T-helper 22 cell (primary cell): ENCODE results near the gene PCDHA10.

Experiments
- DNase-seq: peaks from one replicate; pipeline ENCODE4 v3.0.0-alpha.2; 2020; ENCODE audit warnings: low read depth

Gene PCDHA10

GRCh38 chr5:140882591-140882899 is 26.8 kb downstream of the PCDHA10 start:
- DNase-seq: no peak

DNA sequence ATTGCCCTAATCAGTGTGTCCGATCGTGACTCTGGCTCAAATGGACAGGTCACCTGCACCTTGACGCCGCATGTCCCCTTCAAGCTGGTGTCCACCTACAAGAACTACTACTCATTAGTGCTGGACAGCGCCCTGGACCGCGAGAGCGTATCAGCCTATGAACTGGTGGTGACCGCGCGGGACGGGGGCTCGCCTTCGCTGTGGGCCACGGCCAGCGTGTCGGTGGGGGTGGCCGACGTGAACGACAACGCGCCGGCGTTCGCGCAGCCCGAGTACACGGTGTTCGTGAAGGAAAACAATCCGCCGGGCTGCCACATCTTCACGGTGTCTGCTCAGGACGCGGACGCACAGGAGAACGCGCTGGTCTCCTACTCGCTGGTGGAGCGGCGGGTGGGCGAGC is 27.7 kb downstream of the PCDHA10 start:
- DNase-seq: no peak

DNA sequence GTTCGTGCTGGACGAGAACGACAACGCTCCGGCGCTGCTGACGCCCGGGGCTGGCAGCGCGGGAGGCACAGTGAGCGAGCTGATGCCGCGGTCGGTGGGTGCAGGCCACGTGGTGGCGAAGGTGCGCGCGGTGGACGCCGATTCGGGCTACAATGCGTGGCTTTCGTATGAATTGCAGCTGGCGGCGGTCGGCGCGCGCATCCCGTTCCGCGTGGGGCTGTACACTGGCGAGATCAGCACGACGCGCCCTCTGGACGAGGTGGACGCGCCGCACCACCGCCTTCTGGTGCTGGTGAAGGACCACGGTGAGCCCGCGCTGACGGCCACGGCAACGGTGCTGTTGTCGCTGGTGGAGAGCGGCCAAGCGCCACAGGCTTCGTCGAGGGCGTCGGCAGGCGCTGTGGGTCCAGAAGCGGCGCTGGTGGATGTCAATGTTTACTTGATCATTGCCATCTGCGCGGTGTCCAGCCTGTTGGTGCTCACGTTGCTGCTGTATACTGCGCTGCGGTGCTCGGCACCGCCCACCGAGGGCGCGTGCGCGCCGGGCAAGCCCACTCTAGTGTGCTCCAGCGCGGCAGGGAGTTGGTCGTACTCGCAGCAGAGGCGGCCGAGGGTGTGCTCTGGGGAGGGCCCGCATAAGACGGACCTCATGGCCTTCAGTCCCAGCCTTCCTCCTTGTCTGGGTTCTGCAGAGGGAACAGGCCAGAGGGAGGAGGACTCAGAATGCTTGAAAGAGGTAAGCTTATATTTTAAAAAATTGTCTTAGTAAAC is 28.4 kb downstream of the PCDHA10 start:
- no peak for DNase-seq

- no peak for DNase-seq
Observed at GRCh38 chr5:140916325-140916724, 60.6 kb downstream of the PCDHA10 start.
